22Rv1 (cell line): ENCODE data around the gene EIF4G3.
"Not testable (repeated sequence)": the region's sequence is repeated elsewhere in the genome, so short reads cannot be mapped to it uniquely, and the experiment has no call there.

Experiments
- H3K27ac ChIP-seq: fragments of 450-650 bp; 2 replicates; pipeline ENCODE4 v1.5.1; 2017
- ZFX ChIP-seq: fragments of 450-650 bp; IDR thresholded peaks from 2 replicates; pipeline ENCODE4 v1.6.1; 2017; ENCODE audit warnings: antibody characterized with exemption, borderline replicate concordance
- TF ChIP-seq, protein P1 (sequence below): fragments of 450-650 bp; IDR thresholded peaks from 2 replicates; pipeline ENCODE4 v1.5.1; 2017; ENCODE audit warnings: mild to moderate bottlenecking

The EIF4G3 gene

DNA sequence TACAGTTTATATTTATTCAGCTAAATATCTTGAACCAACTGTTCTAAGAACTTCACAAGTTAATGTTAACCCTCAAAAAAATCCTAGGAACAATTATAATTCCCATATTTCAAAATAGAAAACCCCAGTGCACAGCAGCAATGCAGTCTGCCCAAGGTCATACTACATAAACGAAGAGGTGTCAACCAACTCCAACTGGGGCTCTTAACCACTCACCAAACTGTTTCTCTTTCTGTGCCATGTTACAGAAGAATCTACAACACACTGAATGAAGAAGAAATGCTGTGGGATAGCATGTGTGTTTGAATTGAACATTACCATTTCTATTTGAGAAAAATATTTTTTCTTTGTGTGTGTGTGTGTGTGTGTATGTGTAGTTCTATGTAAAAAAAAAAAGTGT is 35.7 kb downstream of the EIF4G3 start:
- no peak overlapping the region for H3K27ac ChIP-seq
- TF ChIP-seq, protein P1, sequence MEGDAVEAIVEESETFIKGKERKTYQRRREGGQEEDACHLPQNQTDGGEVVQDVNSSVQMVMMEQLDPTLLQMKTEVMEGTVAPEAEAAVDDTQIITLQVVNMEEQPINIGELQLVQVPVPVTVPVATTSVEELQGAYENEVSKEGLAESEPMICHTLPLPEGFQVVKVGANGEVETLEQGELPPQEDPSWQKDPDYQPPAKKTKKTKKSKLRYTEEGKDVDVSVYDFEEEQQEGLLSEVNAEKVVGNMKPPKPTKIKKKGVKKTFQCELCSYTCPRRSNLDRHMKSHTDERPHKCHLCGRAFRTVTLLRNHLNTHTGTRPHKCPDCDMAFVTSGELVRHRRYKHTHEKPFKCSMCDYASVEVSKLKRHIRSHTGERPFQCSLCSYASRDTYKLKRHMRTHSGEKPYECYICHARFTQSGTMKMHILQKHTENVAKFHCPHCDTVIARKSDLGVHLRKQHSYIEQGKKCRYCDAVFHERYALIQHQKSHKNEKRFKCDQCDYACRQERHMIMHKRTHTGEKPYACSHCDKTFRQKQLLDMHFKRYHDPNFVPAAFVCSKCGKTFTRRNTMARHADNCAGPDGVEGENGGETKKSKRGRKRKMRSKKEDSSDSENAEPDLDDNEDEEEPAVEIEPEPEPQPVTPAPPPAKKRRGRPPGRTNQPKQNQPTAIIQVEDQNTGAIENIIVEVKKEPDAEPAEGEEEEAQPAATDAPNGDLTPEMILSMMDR: no peak
- TF ChIP-seq ZFX: no peak

DNA sequence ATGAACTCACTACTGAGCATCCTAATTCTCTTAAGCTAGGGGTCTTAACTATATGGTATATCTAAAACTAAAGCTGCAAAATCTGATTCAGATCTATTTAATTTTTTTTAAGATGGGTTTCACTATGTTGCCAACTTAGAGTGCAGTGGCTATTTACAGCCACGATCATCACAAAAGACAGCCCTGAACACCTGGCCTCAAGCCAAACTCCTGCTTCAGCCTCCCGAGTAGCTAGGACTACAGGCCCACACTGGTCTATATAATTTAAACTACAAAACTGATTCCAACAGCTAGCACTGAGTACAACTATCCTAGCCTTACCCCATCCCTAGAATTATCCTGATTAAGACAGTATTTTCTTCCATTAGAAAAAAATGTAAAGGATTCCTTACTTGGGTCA is 37.1 kb downstream of the EIF4G3 start:
- TF ChIP-seq, protein P1: no peak
- no peak for TF ChIP-seq ZFX

DNA sequence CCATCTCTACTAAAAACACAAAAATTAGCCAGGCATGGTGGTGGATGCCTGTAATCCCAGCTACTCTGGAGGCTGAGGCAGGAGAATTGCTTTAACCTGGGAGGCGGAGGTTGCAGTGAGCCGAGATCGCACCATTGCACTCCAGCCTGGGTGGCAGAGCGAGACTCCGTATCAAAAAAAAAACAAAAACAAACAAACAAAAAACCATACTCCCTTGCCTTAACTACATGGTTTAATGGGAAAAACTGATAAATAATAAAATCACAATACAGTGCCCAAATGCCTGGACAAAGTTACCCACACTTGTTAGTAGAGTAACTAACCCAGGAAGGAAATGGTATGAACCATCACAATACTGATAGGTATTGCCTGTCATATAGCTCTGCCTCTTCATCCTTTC is 40.4 kb downstream of the EIF4G3 start:
- H3K27ac ChIP-seq: not testable (repeated sequence)

More for the DNA sequence above, 37.1 kb downstream of the EIF4G3 start:
- H3K27ac ChIP-seq: no peak overlapping the region

DNA sequence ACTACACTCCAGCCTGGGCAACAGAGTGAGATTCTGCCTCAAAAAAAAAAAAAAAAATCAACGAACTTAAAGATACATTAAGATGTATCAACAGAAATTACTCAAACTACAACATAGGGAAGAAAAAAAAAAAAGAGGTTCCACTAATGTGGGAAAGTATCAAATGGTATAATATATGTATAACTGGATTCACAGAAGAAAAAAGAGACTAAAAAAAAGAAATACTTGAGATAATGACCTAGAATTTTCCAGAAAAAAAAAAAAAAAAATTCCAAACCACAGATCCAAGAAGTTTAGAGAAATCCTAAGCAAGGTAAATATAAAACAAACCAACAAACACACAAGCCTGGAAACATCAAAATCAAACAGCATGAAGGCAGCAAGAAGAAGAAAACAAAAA is 45.5 kb downstream of the EIF4G3 start:
- no peak overlapping the region for H3K27ac ChIP-seq
- no peak for TF ChIP-seq ZFX
- TF ChIP-seq, protein P1: no peak

DNA sequence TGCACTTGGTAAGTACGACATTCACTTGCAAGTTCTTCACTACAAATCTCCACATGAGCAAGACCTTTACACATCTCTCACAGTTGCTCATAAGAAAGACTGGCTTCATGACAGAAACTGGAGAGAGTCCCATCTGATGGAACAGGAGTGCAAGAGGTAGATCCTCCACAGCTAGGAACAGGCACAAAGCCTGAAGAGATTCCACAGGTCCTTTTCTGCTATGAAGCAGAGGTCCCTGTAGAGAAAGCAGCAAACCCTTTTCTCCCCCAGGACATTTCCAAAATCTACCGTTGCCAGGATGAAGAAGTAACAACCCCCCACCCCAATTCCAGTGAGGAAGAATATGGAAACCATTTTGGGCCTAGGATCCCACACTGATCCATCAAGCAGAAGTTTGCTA is 47.3 kb downstream of the EIF4G3 start:
- H3K27ac ChIP-seq: no peak overlapping the region
- no peak for TF ChIP-seq ZFX
- TF ChIP-seq, protein P1: no peak

DNA sequence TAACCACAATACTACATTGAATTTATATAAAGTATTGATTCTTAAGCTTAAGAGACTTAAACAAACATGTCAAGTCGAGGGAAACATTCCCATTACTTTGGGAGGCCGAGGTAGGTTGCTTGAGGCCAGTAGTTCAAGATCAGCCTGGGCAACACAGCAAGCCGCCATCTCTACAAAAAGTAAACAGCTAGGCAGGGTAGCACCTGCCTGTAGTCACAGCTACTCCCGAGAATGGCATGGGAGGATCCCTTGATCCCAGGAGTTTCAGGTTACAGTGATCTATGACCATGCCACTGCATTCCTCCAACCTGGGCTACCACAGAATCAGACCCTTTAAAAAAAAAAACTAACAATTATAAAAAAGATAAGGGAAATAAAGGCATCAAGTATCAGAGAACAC is 50.4 kb downstream of the EIF4G3 start:
- peak overlapping the region; percentile 7 for H3K27ac ChIP-seq
- TF ChIP-seq, protein P1: no peak
- no peak for TF ChIP-seq ZFX

DNA sequence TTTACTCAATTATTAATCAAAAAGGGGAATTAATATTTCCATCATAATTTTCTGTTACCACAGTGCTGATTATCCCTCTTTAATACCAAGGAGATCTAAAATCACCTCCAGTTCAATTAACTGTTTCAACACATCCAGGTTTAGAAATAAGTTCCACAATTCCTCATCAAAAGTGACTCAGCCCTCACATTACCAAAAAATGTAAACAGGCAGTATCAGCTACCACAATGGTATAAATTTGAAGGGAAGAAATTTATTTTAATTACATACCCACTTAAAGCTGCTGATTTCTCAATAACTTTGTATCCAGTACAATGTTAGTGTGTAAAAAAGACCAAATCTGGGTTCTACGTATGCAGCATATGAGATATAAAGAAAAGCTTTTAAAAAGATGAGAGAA is 51.9 kb downstream of the EIF4G3 start:
- TF ChIP-seq, protein P1: no peak
- TF ChIP-seq ZFX: no peak
- no peak overlapping the region for H3K27ac ChIP-seq

DNA sequence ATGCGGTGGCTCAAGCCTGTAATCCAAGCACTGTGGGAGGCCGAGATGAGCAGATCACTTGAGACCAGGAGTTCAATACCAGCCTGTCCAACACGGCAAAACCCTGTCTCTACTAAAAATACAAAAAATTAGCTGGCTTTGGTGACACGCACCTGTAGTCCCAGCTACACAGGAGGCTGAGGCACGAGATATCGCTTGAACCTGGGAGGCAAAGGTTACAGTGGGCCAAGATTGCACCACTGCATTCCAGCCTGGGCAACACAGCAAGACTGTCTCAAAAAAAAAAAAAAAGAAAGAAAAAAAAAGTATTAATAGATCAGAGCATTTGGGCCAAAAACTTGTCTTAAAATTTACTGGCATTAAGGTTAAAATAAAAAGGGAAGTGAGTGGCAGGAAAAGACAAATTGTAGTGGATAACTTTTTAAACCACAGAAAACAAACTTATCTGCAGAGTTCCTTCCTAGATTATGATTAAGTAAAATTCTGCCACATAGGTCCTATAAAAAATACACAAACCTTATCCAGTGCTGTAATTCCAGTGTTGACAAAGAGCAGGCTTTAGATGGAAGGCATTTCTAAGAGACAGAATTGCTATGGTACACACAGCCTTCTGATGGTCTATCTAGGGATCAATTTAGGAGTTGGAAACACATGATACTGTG is 53.3 kb downstream of the EIF4G3 start:
- no peak overlapping the region for H3K27ac ChIP-seq

More for the DNA sequence above, 53.3 kb downstream of the EIF4G3 start:
- TF ChIP-seq ZFX: no peak
- TF ChIP-seq, protein P1: no peak
